H1 (cell line): Measurements from ENCODE around the gene INF2. TPM values are rescaled to one million over a fixed set of nuclear protein-coding genes. Genes with fewer than 3 reads are reported as not detected.

Experiments used
- RFX5 ChIP-seq: IDR thresholded peaks from 2 replicates; pipeline ENCODE4 v1.6.1; 2011; ENCODE audit warnings: low read depth, low read length, improper control_type of control experiment, borderline replicate concordance
- SP2 ChIP-seq: IDR thresholded peaks from 2 replicates; pipeline ENCODE4 v1.6.1; 2012; ENCODE audit warnings: mild to moderate bottlenecking, low read length, inconsistent platforms
- polyA plus RNA-seq, 7 experiments: library from polyadenylated mRNA; depleted of rRNA in 3 of 7; stranded (reverse) in 5 of 7; unstranded in 2 of 7; fragments of >200 nt in 5 of 7; fragments of 200-250 nt in 2 of 7; gene quantifications; 1 replicate in 5 of 7; 2 replicates in 1 of 7; 4 replicates in 1 of 7; pipeline versions ENCODE4 v1.2.1 to v1.2.3, GENCODE V29; 2011 to 2013; ENCODE audit warnings: missing spikeins in 2 of 7, mixed read lengths in 2 of 7
- total RNA-seq: library from RNA; stranded (reverse); fragmentation: NEBNext Ultra II Directional; extraction: Animal tissue kit (Norgen Biotek cat#: 25700); gene quantifications from 2 replicates; pipeline ENCODE4 v1.2.1, GENCODE V29; 2021
- TF ChIP-seq, protein P1 (sequence below), 3 experiments: IDR thresholded peaks; 1 replicate in 2 of 3; 2 replicates in 1 of 3; pipeline versions ENCODE4 v1.5.1 to v1.6.1; 2011; ENCODE audit warnings: low read length in 3 of 3, mild to moderate bottlenecking in 3 of 3, inconsistent platforms in 2 of 3, low read depth in 1 of 3, moderate library complexity in 1 of 3; ENCODE audit not compliant: insufficient read depth in 1 of 3; ENCODE audit errors: control extremely low read depth in 1 of 3

INF2 gene
- total and polyA plus RNA-seq, 2 of the 8 experiments (the other 6 are each of a cell fraction or from before 2014, with no cell fraction given): 29.1 to 59.5 TPM

GRCh38 chr14:104757681-104758392 is 68.4 kb downstream of the INF2 start (continued):
- no peak for TF ChIP-seq SP2
- TF ChIP-seq, protein P1, sequence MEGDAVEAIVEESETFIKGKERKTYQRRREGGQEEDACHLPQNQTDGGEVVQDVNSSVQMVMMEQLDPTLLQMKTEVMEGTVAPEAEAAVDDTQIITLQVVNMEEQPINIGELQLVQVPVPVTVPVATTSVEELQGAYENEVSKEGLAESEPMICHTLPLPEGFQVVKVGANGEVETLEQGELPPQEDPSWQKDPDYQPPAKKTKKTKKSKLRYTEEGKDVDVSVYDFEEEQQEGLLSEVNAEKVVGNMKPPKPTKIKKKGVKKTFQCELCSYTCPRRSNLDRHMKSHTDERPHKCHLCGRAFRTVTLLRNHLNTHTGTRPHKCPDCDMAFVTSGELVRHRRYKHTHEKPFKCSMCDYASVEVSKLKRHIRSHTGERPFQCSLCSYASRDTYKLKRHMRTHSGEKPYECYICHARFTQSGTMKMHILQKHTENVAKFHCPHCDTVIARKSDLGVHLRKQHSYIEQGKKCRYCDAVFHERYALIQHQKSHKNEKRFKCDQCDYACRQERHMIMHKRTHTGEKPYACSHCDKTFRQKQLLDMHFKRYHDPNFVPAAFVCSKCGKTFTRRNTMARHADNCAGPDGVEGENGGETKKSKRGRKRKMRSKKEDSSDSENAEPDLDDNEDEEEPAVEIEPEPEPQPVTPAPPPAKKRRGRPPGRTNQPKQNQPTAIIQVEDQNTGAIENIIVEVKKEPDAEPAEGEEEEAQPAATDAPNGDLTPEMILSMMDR (IDR thresholded peaks at IDR 0.05; ENCODE audit: control extremely low read depth in 1 of 3, insufficient read depth in 1 of 3, low read depth in 1 of 3, low read length in 3 of 3): no peak
- no peak for TF ChIP-seq RFX5
